ENCODE measurements around the gene ANKRD9. TPM values are rescaled to one million over a fixed set of nuclear protein-coding genes. Genes with fewer than 3 reads are reported as not detected.
A peak's percentile ranks its signal among the peaks of the same experiment; 100 is the strongest.

ANKRD9 gene
- total RNA-seq, 5 donors from 2014 or later (not counting 1 experiment from before 2014, with no cell fraction given), result 1.9 to 3.2 (median 2.4) TPM

- ChIA-PET CTCF (interaction anchor here (0.5 to 1.7 kb wide), 4 partner anchors 9 to 69 kb away, joined by 3 to 6 read pairs (median 3); no protein-coding TSS in a partner anchor), POLR2A (interaction anchor here in 1 of 2 donors (0.7 kb wide), 1 partner anchor 381 kb away, joined by 9 read pairs; no protein-coding TSS in a partner anchor)
- peak overlapping the region; percentile 31 to 76 (median 53) for H3K4me3 Mint-ChIP-seq
- no peak for DNase-seq
- Histone ChIP-seq H3K27ac (ENCODE audit: low read length) (peak overlapping the region; percentile 67), H3K9me3 (no peaks in the 10 kb centered on the region), H3K36me3 (ENCODE audit: control insufficient read depth in 2 of 2, extremely low read depth in 1 of 2, insufficient read depth in 1 of 2, low read length in 1 of 2) (no peaks in the 10 kb centered on the region), H3K4me1 (ENCODE audit: control insufficient read depth in 1 of 2, extremely low read depth in 1 of 2, insufficient read depth in 2 of 2, low read length in 2 of 2) (peaks cover 11 to 37% of the 10 kb centered on the region in 2 experiments), H3K4me3 (ENCODE audit: control insufficient read depth in 1 of 2, extremely low read depth in 1 of 2, low read length in 1 of 2) (no peak overlapping the region), H3K27me3 (replicated peaks in 1 of 2; ENCODE audit: control insufficient read depth in 2 of 2, extremely low read depth in 1 of 2, insufficient read depth in 2 of 2, low read length in 1 of 2) (no peaks in the 10 kb centered on the region)
- H3K27me3 Mint-ChIP-seq, result no peaks in the 10 kb centered on the region
- peaks cover 31 to 36% (median 31%) of the 10 kb centered on the region in 3 donors for H3K4me1 Mint-ChIP-seq
- no peaks in the 10 kb centered on the region for H3K9me3 Mint-ChIP-seq
- WGBS (ENCODE audit: insufficient coverage), result 88% methylated on average over 10 of the region's 12 CpGs
- ATAC-seq (replicated peaks in 1 of 4), result no peak
- no peaks in the 10 kb centered on the region for H3K36me3 Mint-ChIP-seq
- peak overlapping the region; percentile 70 to 82 for H3K27ac Mint-ChIP-seq
Measured at GRCh38 chr14:102525929-102526497, 16.4 kb upstream of the ANKRD9 start.

DNA sequence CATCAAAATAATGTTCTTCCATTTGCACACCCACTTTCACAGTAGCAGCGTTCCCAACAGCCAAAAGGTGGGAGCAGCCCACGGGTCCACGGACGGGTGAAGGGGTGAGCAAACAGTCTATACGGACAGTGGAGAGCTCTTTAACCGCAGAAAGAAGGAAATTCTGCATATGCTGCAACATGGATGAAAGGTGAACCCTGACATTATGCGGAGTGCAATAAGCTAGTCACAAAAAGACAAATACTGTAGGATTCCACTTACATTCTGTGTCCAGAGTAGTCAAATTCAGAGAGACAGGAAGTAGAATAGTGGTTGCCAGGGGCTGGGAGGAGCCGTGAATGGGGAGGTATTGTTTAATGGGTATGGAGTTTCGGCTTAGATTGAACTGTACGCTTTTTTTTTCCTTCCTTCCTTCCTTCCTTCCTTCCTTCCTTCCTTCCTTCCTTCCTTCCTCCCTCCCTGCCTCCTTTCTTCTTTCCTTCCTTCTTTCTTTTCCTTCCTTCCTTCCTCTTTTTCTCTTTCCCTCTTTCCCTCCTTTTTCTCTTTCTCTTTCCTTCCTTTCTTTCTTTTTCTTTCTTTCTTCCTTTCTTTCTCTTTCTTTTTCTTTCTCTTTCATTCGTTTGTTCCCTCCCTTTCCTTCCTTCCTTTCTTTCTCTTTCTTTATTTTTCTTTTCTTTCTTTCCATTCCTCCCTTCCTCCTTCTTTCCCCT lies 15.8 kb upstream of the ANKRD9 start:
- DNase-seq, result peak in 25 of 35 experiments; percentile 24 to 77 (median 44)
- H3K4me1 Mint-ChIP-seq, result peaks cover 26 to 32% (median 31%) of the 10 kb centered on the region in 3 donors
- 0% methylated on average over 5 of the region's 11 CpGs for WGBS (ENCODE audit: insufficient coverage)

GRCh38 chr14:102524451-102525218 lies 15.1 kb upstream of the ANKRD9 start:
- 0% methylated on average over 27 of the region's 32 CpGs for WGBS (ENCODE audit: insufficient coverage)
- Mint-ChIP-seq H3K27me3 (no peaks in the 10 kb centered on the region), H3K9me3 (no peaks in the 10 kb centered on the region), H3K4me3 (peak overlapping the region; percentile 74 to 77 (median 76)), H3K36me3 (no peaks in the 10 kb centered on the region), H3K4me1 (peaks cover 26 to 32% (median 31%) of the 10 kb centered on the region in 3 donors), H3K27ac (peak overlapping the region; percentile 70 to 82)
- no peaks in the 10 kb centered on the region for H3K36me3 ChIP-seq (ENCODE audit: control insufficient read depth in 2 of 2, extremely low read depth in 1 of 2, insufficient read depth in 1 of 2, low read length in 1 of 2)
- CTCF ChIA-PET, result interaction anchor here in 1 of 2 donors (0.6 to 1.7 kb wide), 7 partner anchors 9 to 139 kb away, joined by 3 to 6 read pairs (median 3); no protein-coding TSS in a partner anchor
- ATAC-seq (replicated peaks in 1 of 4), result peak; percentile 84 to 88 (median 86)
- POLR2A ChIA-PET, result interaction anchor here in 1 of 2 donors (0.6 kb wide), 2 partner anchors 9 to 809 kb away, joined by 3 read pairs; partner anchors contain the start of gene EIF5
- peaks cover 11 to 36% of the 10 kb centered on the region in 2 experiments for H3K4me1 ChIP-seq (ENCODE audit: control insufficient read depth in 1 of 2, extremely low read depth in 1 of 2, insufficient read depth in 2 of 2, low read length in 2 of 2)
- peak overlapping the region; percentile 67 for H3K27ac ChIP-seq (ENCODE audit: low read length)
- DNase-seq, result peak; percentile 67 to 94 (median 84)
- peak overlapping the region; percentile 64 to 74 for H3K4me3 ChIP-seq (ENCODE audit: control insufficient read depth in 1 of 2, extremely low read depth in 1 of 2, low read length in 1 of 2)
- H3K27me3 ChIP-seq (replicated peaks in 1 of 2; ENCODE audit: control insufficient read depth in 2 of 2, extremely low read depth in 1 of 2, insufficient read depth in 2 of 2, low read length in 1 of 2), result no peaks in the 10 kb centered on the region
- no peaks in the 10 kb centered on the region for H3K9me3 ChIP-seq

More for the DNA sequence above, 15.8 kb upstream of the ANKRD9 start:
- ChIA-PET POLR2A (no interaction called here), CTCF (interaction anchor here in 1 of 2 donors (0.6 to 1.7 kb wide), 8 partner anchors 9 to 89 kb away, joined by 3 to 6 read pairs (median 3); no protein-coding TSS in a partner anchor)
- Mint-ChIP-seq H3K36me3 (no peaks in the 10 kb centered on the region), H3K27ac (peak overlapping the region; percentile 70 to 82), H3K27me3 (no peaks in the 10 kb centered on the region), H3K4me3 (peak overlapping the region; percentile 74 to 77 (median 76)), H3K9me3 (no peaks in the 10 kb centered on the region)
- no peaks in the 10 kb centered on the region for H3K9me3 ChIP-seq
- H3K4me1 ChIP-seq (ENCODE audit: control insufficient read depth in 1 of 2, extremely low read depth in 1 of 2, insufficient read depth in 2 of 2, low read length in 2 of 2), result peaks cover 11 to 36% of the 10 kb centered on the region in 2 experiments
- no peaks in the 10 kb centered on the region for H3K36me3 ChIP-seq (ENCODE audit: control insufficient read depth in 2 of 2, extremely low read depth in 1 of 2, insufficient read depth in 1 of 2, low read length in 1 of 2)
- H3K4me3 ChIP-seq (ENCODE audit: control insufficient read depth in 1 of 2, extremely low read depth in 1 of 2, low read length in 1 of 2), result peak overlapping the region; percentile 64 to 74
- H3K27ac ChIP-seq (ENCODE audit: low read length), result peak overlapping the region; percentile 67
- H3K27me3 ChIP-seq (replicated peaks in 1 of 2; ENCODE audit: control insufficient read depth in 2 of 2, extremely low read depth in 1 of 2, insufficient read depth in 2 of 2, low read length in 1 of 2), result no peaks in the 10 kb centered on the region
- peak; percentile 36 to 65 (median 54) for ATAC-seq (replicated peaks in 1 of 4)

- no peaks in the 10 kb centered on the region for H3K36me3 ChIP-seq (ENCODE audit: control insufficient read depth in 2 of 2, extremely low read depth in 1 of 2, insufficient read depth in 1 of 2, low read length in 1 of 2)
Measured at GRCh38 chr14:102523569-102524450, 14.2 kb upstream of the ANKRD9 start.

DNA sequence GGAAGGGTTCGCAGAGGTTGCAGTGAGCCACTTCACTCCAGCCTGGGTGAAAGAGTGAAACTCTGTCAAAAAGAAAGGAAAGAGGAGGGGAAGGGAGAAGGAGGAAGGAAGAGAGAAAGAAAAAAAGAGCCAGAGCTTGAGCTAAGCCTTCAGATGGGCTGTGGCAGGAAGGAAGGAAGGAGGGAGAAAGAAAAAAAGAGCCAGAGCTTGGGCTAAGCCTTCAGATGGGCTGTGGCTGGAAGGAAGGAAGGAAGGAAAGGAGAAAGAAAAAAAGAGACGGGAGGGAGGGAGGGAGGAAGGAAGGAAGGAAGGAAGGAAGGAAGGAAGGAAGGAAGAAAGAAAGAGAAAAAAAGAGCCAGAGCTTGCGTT lies 13.6 kb upstream of the ANKRD9 start:
- no peaks in the 10 kb centered on the region for H3K27me3 ChIP-seq (replicated peaks in 1 of 2; ENCODE audit: control insufficient read depth in 2 of 2, extremely low read depth in 1 of 2, insufficient read depth in 2 of 2, low read length in 1 of 2)
- H3K9me3 ChIP-seq, result no peaks in the 10 kb centered on the region
- H3K4me1 ChIP-seq (ENCODE audit: control insufficient read depth in 1 of 2, extremely low read depth in 1 of 2, insufficient read depth in 2 of 2, low read length in 2 of 2), result peaks cover 11 to 36% of the 10 kb centered on the region in 2 experiments
- no peaks in the 10 kb centered on the region for H3K27me3 Mint-ChIP-seq
- no peaks in the 10 kb centered on the region for H3K36me3 ChIP-seq (ENCODE audit: control insufficient read depth in 2 of 2, extremely low read depth in 1 of 2, insufficient read depth in 1 of 2, low read length in 1 of 2)
- no peak for DNase-seq
- peak overlapping the region; percentile 69 to 70 for H3K27ac Mint-ChIP-seq
- 10% methylated on average over 3 of the region's 3 CpGs for WGBS (ENCODE audit: insufficient coverage)
- H3K4me3 Mint-ChIP-seq, result peak overlapping the region; percentile 62 to 77 (median 76)
- H3K27ac ChIP-seq (ENCODE audit: low read length), result peak overlapping the region; percentile 67
- peaks cover 26 to 32% (median 31%) of the 10 kb centered on the region in 3 donors for H3K4me1 Mint-ChIP-seq
- H3K9me3 Mint-ChIP-seq, result no peaks in the 10 kb centered on the region
- ChIA-PET CTCF (interaction anchor here (0.6 to 1.1 kb wide), 2 partner anchors 42 to 86 kb away, joined by 3 to 8 read pairs; no protein-coding TSS in a partner anchor), POLR2A (no interaction called here)
- no peak overlapping the region for H3K4me3 ChIP-seq (ENCODE audit: control insufficient read depth in 1 of 2, extremely low read depth in 1 of 2, low read length in 1 of 2)
- ATAC-seq (replicated peaks in 1 of 4), result no peak
- no peaks in the 10 kb centered on the region for H3K36me3 Mint-ChIP-seq

More at GRCh38 chr14:102523569-102524450, 14.2 kb upstream of the ANKRD9 start:
- Mint-ChIP-seq H3K36me3 (no peaks in the 10 kb centered on the region), H3K27me3 (no peaks in the 10 kb centered on the region), H3K4me3 (peak overlapping the region; percentile 62 to 77 (median 76)), H3K27ac (peak overlapping the region; percentile 15 to 44), H3K9me3 (no peaks in the 10 kb centered on the region), H3K4me1 (peaks cover 26 to 32% (median 31%) of the 10 kb centered on the region in 3 donors)
- H3K9me3 ChIP-seq, result no peaks in the 10 kb centered on the region
- CTCF ChIA-PET, result interaction anchor here (0.6 to 1.7 kb wide), 5 partner anchors 8 to 140 kb away, joined by 3 to 8 read pairs (median 3); no protein-coding TSS in a partner anchor
- no peaks in the 10 kb centered on the region for H3K27me3 ChIP-seq (replicated peaks in 1 of 2; ENCODE audit: control insufficient read depth in 2 of 2, extremely low read depth in 1 of 2, insufficient read depth in 2 of 2, low read length in 1 of 2)
- peaks cover 11 to 36% of the 10 kb centered on the region in 2 experiments for H3K4me1 ChIP-seq (ENCODE audit: control insufficient read depth in 1 of 2, extremely low read depth in 1 of 2, insufficient read depth in 2 of 2, low read length in 2 of 2)
- peak overlapping the region; percentile 64 to 74 for H3K4me3 ChIP-seq (ENCODE audit: control insufficient read depth in 1 of 2, extremely low read depth in 1 of 2, low read length in 1 of 2)
- DNase-seq (no peak), ATAC-seq (replicated peaks in 1 of 4) (peak in 3 of 4 experiments; percentile 1 to 9 (median 2))
- 58% methylated on average over 25 of the region's 34 CpGs for WGBS (ENCODE audit: insufficient coverage)
- peak overlapping the region; percentile 67 for H3K27ac ChIP-seq (ENCODE audit: low read length)
- POLR2A ChIA-PET, result interaction anchor here in 1 of 2 donors (0.6 kb wide), 2 partner anchors 10 to 810 kb away, joined by 3 read pairs; partner anchors contain the start of gene EIF5

Measured in T-cell (primary cell).